NB4 (cell line): ENCODE results near the gene CCDC186.
A peak's percentile ranks its signal among the peaks of the same experiment; 100 is the strongest.
"Not testable (repeated sequence)": the region's sequence is repeated elsewhere in the genome, so short reads cannot be mapped to it uniquely, and the experiment has no call there.

Source experiments
- DNase-seq: peaks from one replicate; pipeline ENCODE4 v3.0.0; 2010; ENCODE audit warnings: low read depth
- H3K4me3 ChIP-seq: one replicate; pipeline ENCODE4 v1.5.1; 2011; ENCODE audit warnings: mild to moderate bottlenecking, low read depth, low read length, moderate library complexity
- CTCF ChIP-seq: IDR thresholded peaks from one replicate; pipeline ENCODE4 v1.5.1; 2012; ENCODE audit warnings: low read depth, low read length
- MAX ChIP-seq: IDR thresholded peaks from 2 replicates; pipeline ENCODE4 v1.6.1; 2011; ENCODE audit warnings: low read depth, low read length
- MYC ChIP-seq: IDR thresholded peaks from 2 replicates; pipeline ENCODE4 v1.6.1; 2011; ENCODE audit warnings: low read depth, low read length
- POLR2A ChIP-seq: IDR thresholded peaks from 2 replicates; pipeline ENCODE4 v1.6.1; 2011; ENCODE audit warnings: mild to moderate bottlenecking; ENCODE audit not compliant: insufficient read length; ENCODE audit errors: extremely low read depth

The CCDC186 gene

GRCh38 chr10:114166043-114166442 lies 8.0 kb downstream of the CCDC186 start:
- no peak for DNase-seq
- no peak overlapping the region for H3K4me3 ChIP-seq
- TF ChIP-seq POLR2A (no peak), MYC (no peak), CTCF (no peak), MAX (no peak)

- no peak overlapping the region for H3K4me3 ChIP-seq
- TF ChIP-seq MAX (no peak), MYC (no peak), POLR2A (no peak)
- DNase-seq = no peak
Measured at GRCh38 chr10:114163062-114163461, 10.9 kb downstream of the CCDC186 start.

GRCh38 chr10:114157912-114158311 lies 16.1 kb downstream of the CCDC186 start:
- H3K4me3 ChIP-seq = no peak overlapping the region
- no peak for TF ChIP-seq MYC
- no peak for TF ChIP-seq CTCF
- TF ChIP-seq POLR2A = no peak
- TF ChIP-seq MAX = no peak
- DNase-seq = no peak

GRCh38 chr10:114151892-114152291 lies 22.1 kb downstream of the CCDC186 start:
- no peak for TF ChIP-seq MAX
- no peak for TF ChIP-seq POLR2A
- TF ChIP-seq MYC = no peak
- no peak for TF ChIP-seq CTCF
- no peak overlapping the region for H3K4me3 ChIP-seq
- no peak for DNase-seq

GRCh38 chr10:114151486-114151885 lies 22.5 kb downstream of the CCDC186 start:
- TF ChIP-seq MYC = no peak
- no peak for TF ChIP-seq CTCF
- TF ChIP-seq POLR2A = no peak
- no peak for TF ChIP-seq MAX
- no peak overlapping the region for H3K4me3 ChIP-seq
- peak; percentile 4 for DNase-seq

- not testable (repeated sequence) for DNase-seq, H3K4me3 ChIP-seq
Measured at GRCh38 chr10:114149476-114149875, 24.5 kb downstream of the CCDC186 start.

GRCh38 chr10:114143160-114143559 lies 30.8 kb downstream of the CCDC186 start:
- no peak for DNase-seq
- TF ChIP-seq CTCF = no peak
- no peak for TF ChIP-seq POLR2A
- no peak for TF ChIP-seq MAX
- no peak for TF ChIP-seq MYC

More at GRCh38 chr10:114143160-114143559, 30.8 kb downstream of the CCDC186 start:
- H3K4me3 ChIP-seq = no peak overlapping the region
